Transverse colon (tissue), 4 donors: ENCODE measurements around the gene PSG1. TPM values are rescaled to one million over a fixed set of nuclear protein-coding genes. Genes with fewer than 3 reads are reported as not detected.
"Not testable (repeated sequence)": the region's sequence is repeated elsewhere in the genome, so short reads cannot be mapped to it uniquely, and the experiment has no call there.

Experiments used
- DNase-seq: peaks from one replicate; pipeline ENCODE4 v3.0.0-alpha.2; 2019
- H3K27ac ChIP-seq, 4 donors: fragments of 200-600 bp; sonication (generic); 2 replicates each; pipeline ENCODE4 v1.5.1; 2016 to 2018; ENCODE audit warnings: inconsistent platforms in 4 of 4
- H3K27me3 ChIP-seq: fragments of 200-600 bp; sonication (generic); 2 replicates; pipeline ENCODE4 v1.5.1; 2017; ENCODE audit warnings: inconsistent platforms
- H3K36me3 ChIP-seq, 4 donors: fragments of 200-600 bp; sonication (generic); 2 replicates each; pipeline ENCODE4 v1.5.1; 2017 to 2019; ENCODE audit warnings: inconsistent platforms in 4 of 4
- H3K4me1 ChIP-seq, 4 donors: fragments of 200-600 bp; sonication (generic); 2 replicates each; pipeline ENCODE4 v1.5.1; 2017 to 2020; ENCODE audit warnings: inconsistent platforms in 4 of 4
- H3K4me3 ChIP-seq, 4 donors: fragments of 200-600 bp; sonication (generic); 1 replicate in 1 of 4; 2 replicates in 3 of 4; pipeline versions ENCODE4 v1.5.1 to v1.6.1; 2017 to 2019; ENCODE audit warnings: inconsistent platforms in 4 of 4
- H3K9me3 ChIP-seq, 2 donors: fragments of 200-600 bp; sonication (generic); 2 replicates each; pipeline ENCODE4 v1.5.1; 2017 to 2019; ENCODE audit warnings: inconsistent platforms in 2 of 2
- CTCF ChIP-seq, 5 experiments: fragments of 200-600 bp in 3 of 5; fragments of 450-650 bp in 2 of 5; sonication (generic) in 3 of 5; IDR thresholded peaks; 1 replicate in 2 of 5; 2 replicates in 3 of 5; pipeline ENCODE4 v1.5.1; 2016 to 2017; ENCODE audit warnings: antibody characterized with exemption in 5 of 5, inconsistent platforms in 3 of 5, mild to moderate bottlenecking in 2 of 5, moderate library complexity in 1 of 5
- WGBS, 2 donors: methylation state at CpG; one replicate each; pipeline ENCODE4 v1.1.5; 2018; ENCODE audit warnings: low coverage in 1 of 2; 5-methylcytosine and 5-hydroxymethylcytosine counted together
- in situ Hi-C, 4 donors: fragments of 200-750 bp; cut with MboI; loops; one replicate each; pipeline versions ENCODE4 v1.15.0 to v1.15.1; 2017; ENCODE audit warnings: low sequenced_read_pairs in 3 of 4, low pct_ligation_motif_present in 1 of 4, low pct_unique_long_range_greater_than_20kb in 1 of 4
- intact Hi-C: fragments of 100-400 bp; cut with DNase I; formaldehyde crosslinking; loops from one replicate; pipeline ENCODE4 v1.15.1; 2023; ENCODE audit warnings: low total_unique reads
- total RNA-seq, 4 donors: library from RNA; depleted of rRNA; stranded (reverse); fragments of >200 nt; gene quantifications; one replicate each; pipeline ENCODE4 v1.1.0, GENCODE V29; 2016

PSG1 gene
- total RNA-seq, 4 donors from 2014 or later = not detected

GRCh38 chr19:42890446-42890845 is 10.9 kb upstream of the PSG1 start:
- H3K4me3 ChIP-seq, DNase-seq, H3K4me1 ChIP-seq, H3K27me3 ChIP-seq, intact Hi-C loops, in situ Hi-C loops, H3K27ac ChIP-seq, H3K36me3 ChIP-seq: not testable (repeated sequence)
- H3K9me3 ChIP-seq = peaks cover 0 to 15% of the 10 kb centered on the region in 2 donors
- WGBS, 2 donors = 72 to 76% methylated on average over 4 to 7 of the region's 7 CpGs

GRCh38 chr19:42887876-42888445 is 8.4 kb upstream of the PSG1 start:
- H3K9me3 ChIP-seq = peaks cover 0 to 11% of the 10 kb centered on the region in 2 donors
- intact Hi-C loops, H3K36me3 ChIP-seq, in situ Hi-C loops, DNase-seq, H3K4me3 ChIP-seq, H3K27me3 ChIP-seq, H3K27ac ChIP-seq, H3K4me1 ChIP-seq: not testable (repeated sequence)

DNA sequence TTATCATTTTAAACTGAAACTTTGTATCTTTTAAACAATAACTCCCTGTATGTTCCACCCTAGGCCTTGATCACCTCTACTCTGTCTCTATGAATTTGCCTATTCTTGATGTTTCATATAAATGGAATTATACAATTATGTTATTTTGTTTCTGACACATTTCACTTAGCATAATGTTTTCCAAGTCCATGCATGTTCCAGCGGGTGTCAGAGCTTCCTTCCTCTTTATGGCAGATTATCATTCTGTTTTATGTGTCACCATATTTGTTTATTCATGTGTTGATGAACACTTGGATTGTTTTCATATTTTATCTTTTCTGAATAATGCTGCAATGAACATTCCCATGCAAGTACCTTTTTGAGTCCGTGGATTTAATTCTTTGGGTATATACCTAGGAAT is 3.2 kb upstream of the PSG1 start:
- H3K4me1 ChIP-seq, in situ Hi-C loops, intact Hi-C loops, H3K27me3 ChIP-seq, H3K36me3 ChIP-seq, H3K4me3 ChIP-seq, DNase-seq, H3K9me3 ChIP-seq, H3K27ac ChIP-seq: not testable (repeated sequence)
- WGBS, 2 donors = 70 to 83% methylated on average over 2 of the region's 2 CpGs

- H3K27me3 ChIP-seq, H3K4me3 ChIP-seq, intact Hi-C loops, in situ Hi-C loops, H3K36me3 ChIP-seq, H3K27ac ChIP-seq, DNase-seq, H3K9me3 ChIP-seq, H3K4me1 ChIP-seq: not testable (repeated sequence)
- 58 to 62% methylated on average over 5 of the region's 5 CpGs for WGBS, 2 donors
Measured at GRCh38 chr19:42882010-42882409, 2.5 kb upstream of the PSG1 start.

DNA sequence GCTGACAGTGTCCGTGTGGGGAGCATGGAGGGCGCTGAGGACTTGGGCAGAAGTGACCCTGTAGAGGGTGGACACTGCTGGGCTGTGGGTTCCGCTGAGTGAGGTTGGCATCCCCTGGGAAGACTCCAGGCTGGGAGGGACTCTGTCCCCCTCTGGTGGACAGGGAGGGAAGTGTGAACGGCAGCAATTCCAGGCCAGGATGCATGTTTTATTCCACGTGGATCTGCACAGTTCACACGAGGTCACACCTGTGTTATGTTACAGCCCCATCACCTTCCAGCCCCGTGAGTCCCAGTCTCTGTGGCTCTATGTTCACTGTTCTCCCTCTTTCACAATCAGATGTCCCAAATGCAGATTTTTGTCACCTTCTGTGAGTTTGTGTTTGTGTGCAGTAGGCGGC is 1.8 kb upstream of the PSG1 start:
- DNase-seq, intact Hi-C loops, H3K4me3 ChIP-seq, H3K36me3 ChIP-seq, H3K27ac ChIP-seq, H3K27me3 ChIP-seq, H3K4me1 ChIP-seq, in situ Hi-C loops, H3K9me3 ChIP-seq: not testable (repeated sequence)
- 18 to 49% methylated on average over 2 to 8 of the region's 8 CpGs for WGBS, 2 donors
- peak in 2 of 5 experiments; percentile 11 to 21 for TF ChIP-seq CTCF (IDR thresholded peaks at IDR 0.05)

DNA sequence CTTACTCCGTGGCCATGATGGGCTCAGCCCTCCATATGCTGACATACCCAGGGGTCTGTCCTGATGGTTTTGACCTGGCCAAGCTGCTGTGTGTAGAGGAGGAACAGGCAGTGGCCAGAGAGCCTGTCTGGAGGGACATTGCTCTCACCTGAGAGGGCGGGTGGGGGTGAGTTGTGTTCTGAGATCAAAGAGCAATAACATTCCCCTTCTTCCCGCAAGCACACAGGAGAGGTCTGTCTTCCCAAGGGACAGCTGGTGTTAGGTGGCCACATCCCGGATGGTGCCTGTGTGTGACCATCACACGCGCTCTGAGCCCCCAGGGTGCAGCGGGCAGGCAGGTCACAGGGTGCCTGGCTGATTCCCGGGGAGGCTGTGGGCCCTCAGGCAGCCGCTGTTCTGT is 1.1 kb upstream of the PSG1 start:
- H3K27me3 ChIP-seq, H3K36me3 ChIP-seq, H3K4me3 ChIP-seq, in situ Hi-C loops, H3K27ac ChIP-seq, H3K9me3 ChIP-seq, intact Hi-C loops, DNase-seq, H3K4me1 ChIP-seq: not testable (repeated sequence)
- WGBS, 2 donors = 92% methylated on average over 7 of the region's 9 CpGs; no CpG with 5 or more reads in 1 of the 2 donors

GRCh38 chr19:42876596-42876995 is 2.9 kb downstream of the PSG1 start:
- H3K9me3 ChIP-seq, intact Hi-C loops, H3K4me3 ChIP-seq, H3K36me3 ChIP-seq, in situ Hi-C loops, H3K27ac ChIP-seq, H3K4me1 ChIP-seq, DNase-seq, H3K27me3 ChIP-seq: not testable (repeated sequence)

DNA sequence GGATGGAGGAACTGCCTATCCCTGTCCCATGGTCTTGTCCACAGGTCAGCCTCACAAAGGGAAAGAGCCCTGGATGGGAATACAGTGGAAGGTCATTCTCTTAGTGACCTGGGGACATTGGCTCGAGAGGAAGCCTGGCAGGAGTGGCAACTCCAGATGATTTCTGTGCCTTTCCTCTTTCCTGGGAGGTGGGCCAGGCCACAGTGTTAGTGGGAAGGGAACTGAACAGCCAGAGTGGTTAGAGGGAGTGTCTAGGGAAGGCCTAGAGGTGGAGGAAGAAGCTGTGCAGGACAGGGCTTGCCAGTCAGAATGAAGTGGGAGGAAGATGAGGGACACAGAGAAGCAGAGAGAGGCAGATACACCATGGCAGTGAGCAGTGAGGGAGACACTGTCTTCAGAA is 3.6 kb downstream of the PSG1 start:
- H3K9me3 ChIP-seq, intact Hi-C loops, H3K4me3 ChIP-seq, in situ Hi-C loops, H3K27ac ChIP-seq, H3K27me3 ChIP-seq, H3K36me3 ChIP-seq, H3K4me1 ChIP-seq, DNase-seq: not testable (repeated sequence)
- WGBS, 2 donors = 24 to 25% methylated on average over 1 of the region's 1 CpG

- intact Hi-C loops, in situ Hi-C loops, H3K9me3 ChIP-seq, H3K4me1 ChIP-seq, H3K27me3 ChIP-seq, H3K36me3 ChIP-seq, H3K4me3 ChIP-seq, DNase-seq: not testable (repeated sequence)
- 58 to 71% methylated on average over 4 of the region's 4 CpGs for WGBS, 2 donors
- H3K27ac ChIP-seq = peak overlapping the region in 1 of 4 donors; percentile 6
Measured at GRCh38 chr19:42874901-42875813, 4.4 kb downstream of the PSG1 start.

DNA sequence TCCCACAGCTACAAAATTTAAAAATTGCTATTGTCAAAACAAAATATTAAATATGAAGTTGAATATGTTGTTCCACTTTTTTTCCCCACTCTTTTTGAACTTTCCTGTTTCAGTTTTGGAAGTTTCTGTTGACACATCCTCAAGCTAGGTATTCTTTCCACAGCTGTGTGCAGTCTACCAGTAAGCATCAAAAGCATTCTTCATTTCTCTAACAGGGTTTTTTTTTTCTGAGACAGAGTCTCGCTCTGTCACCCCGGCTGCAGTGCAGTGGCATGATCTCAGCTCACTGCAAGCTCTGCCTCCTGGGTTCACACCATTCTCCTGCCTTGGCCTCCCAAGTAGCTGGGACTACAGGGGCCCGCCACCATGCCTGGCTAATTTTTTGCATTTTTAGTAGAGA is 5.4 kb downstream of the PSG1 start:
- H3K27me3 ChIP-seq, in situ Hi-C loops, H3K4me1 ChIP-seq, H3K4me3 ChIP-seq, H3K36me3 ChIP-seq, H3K9me3 ChIP-seq, intact Hi-C loops, DNase-seq, H3K27ac ChIP-seq: not testable (repeated sequence)
- whole genome bisulfite sequencing, 2 donors = 77 to 85% methylated on average over 3 of the region's 3 CpGs
